ENCODE results near the gene MED27.

MED27 gene

DNA sequence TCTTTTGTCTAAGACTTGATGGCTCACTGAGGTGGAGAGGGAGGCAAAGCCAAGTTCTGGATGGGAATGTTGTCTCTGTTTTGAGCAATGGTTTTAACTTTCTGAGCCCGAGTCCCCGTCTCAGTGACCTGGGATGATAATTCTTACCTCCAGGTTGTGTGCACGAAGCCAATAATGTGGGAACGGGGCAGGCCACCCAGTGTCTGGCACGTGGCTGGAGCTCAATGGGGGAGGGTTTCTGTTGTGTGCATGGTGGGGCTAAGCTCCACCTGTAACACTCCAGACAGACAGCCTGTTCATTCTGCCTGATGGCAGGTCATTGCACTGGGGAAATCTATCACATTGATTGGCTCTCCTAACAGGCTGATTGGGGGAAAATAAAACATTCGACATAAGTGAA, 45.1 kb upstream of the MED27 start:
- Histone ChIP-seq H3K27me3 (peaks cover 100% of the 10 kb centered on the region), H3K4me3 (ENCODE audit: low read depth in 1 of 2, low read length in 1 of 2) (no peak overlapping the region)

GRCh38 chr9:132121021-132121420, 41.4 kb upstream of the MED27 start:
- no peak overlapping the region for H3K4me3 ChIP-seq (ENCODE audit: low read depth in 1 of 2, low read length in 1 of 2)
- no peaks in the 10 kb centered on the region for H3K36me3 ChIP-seq
- H3K9me3 ChIP-seq = no peaks in the 10 kb centered on the region
- H3K27me3 ChIP-seq = peaks cover 76% of the 10 kb centered on the region
- TF ChIP-seq, protein P1, sequence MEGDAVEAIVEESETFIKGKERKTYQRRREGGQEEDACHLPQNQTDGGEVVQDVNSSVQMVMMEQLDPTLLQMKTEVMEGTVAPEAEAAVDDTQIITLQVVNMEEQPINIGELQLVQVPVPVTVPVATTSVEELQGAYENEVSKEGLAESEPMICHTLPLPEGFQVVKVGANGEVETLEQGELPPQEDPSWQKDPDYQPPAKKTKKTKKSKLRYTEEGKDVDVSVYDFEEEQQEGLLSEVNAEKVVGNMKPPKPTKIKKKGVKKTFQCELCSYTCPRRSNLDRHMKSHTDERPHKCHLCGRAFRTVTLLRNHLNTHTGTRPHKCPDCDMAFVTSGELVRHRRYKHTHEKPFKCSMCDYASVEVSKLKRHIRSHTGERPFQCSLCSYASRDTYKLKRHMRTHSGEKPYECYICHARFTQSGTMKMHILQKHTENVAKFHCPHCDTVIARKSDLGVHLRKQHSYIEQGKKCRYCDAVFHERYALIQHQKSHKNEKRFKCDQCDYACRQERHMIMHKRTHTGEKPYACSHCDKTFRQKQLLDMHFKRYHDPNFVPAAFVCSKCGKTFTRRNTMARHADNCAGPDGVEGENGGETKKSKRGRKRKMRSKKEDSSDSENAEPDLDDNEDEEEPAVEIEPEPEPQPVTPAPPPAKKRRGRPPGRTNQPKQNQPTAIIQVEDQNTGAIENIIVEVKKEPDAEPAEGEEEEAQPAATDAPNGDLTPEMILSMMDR (IDR thresholded peaks at IDR 0.05) = no peak
- H3K4me1 ChIP-seq (ENCODE audit: control insufficient read depth in 1 of 2, insufficient read depth in 1 of 2, low read depth in 1 of 2, low read length in 1 of 2) = no peaks in the 10 kb centered on the region
- H3K27ac ChIP-seq = no peak overlapping the region

More for the DNA sequence above, 45.1 kb upstream of the MED27 start:
- TF ChIP-seq, protein P1 (IDR thresholded peaks at IDR 0.05) = no peak
- no peaks in the 10 kb centered on the region for H3K9me3 ChIP-seq
- no peaks in the 10 kb centered on the region for H3K36me3 ChIP-seq
- no peak overlapping the region for H3K27ac ChIP-seq
- no peaks in the 10 kb centered on the region for H3K4me1 ChIP-seq (ENCODE audit: control insufficient read depth in 1 of 2, insufficient read depth in 1 of 2, low read depth in 1 of 2, low read length in 1 of 2)

DNA sequence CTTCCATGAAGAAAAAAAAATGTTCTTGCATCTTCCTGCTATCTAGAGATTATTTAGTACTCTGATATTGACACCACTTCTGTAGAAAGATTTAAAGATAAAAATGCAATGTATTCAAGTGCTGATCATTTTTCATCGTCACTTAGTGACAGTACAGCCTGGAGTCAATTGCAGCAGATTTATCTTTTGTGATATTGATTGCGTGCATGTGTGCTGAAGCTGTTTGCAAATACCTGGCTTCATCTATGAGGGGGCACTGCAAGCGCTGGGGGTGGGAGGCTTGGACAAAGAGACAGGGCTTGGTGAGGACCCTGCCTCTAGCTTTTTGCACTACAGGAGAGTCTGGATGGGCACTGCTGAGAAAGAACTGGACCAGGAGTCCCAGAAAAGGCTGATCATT, 38.0 kb upstream of the MED27 start:
- TF ChIP-seq, protein P1 (IDR thresholded peaks at IDR 0.05) = no peak
- Histone ChIP-seq H3K9me3 (no peaks in the 10 kb centered on the region), H3K36me3 (no peaks in the 10 kb centered on the region), H3K4me3 (ENCODE audit: low read depth in 1 of 2, low read length in 1 of 2) (no peak overlapping the region), H3K4me1 (ENCODE audit: control insufficient read depth in 1 of 2, insufficient read depth in 1 of 2, low read depth in 1 of 2, low read length in 1 of 2) (no peaks in the 10 kb centered on the region), H3K27ac (no peak overlapping the region), H3K27me3 (peaks cover 71% of the 10 kb centered on the region)

DNA sequence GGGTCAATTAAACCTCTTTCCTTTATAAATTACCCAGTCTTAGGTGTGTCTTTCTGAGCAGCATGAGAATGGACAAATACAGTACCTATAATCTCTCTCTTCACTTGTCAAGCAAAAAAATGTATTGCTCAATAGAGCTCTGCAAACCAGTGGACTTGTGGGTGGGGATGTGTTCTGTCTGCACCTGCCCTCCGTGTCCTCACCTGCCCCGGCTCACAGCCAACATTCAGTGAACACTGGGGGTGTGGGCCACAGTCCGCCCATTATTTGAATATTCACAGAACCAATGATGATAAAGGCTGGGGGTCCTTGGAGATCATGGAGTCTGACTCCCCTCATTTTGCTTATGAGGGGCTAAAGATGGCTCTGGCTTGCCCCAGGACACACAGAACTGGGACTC, 36.9 kb upstream of the MED27 start:
- no peaks in the 10 kb centered on the region for H3K36me3 ChIP-seq
- H3K27ac ChIP-seq = no peak overlapping the region
- H3K27me3 ChIP-seq = peaks cover 71% of the 10 kb centered on the region
- no peaks in the 10 kb centered on the region for H3K9me3 ChIP-seq
- TF ChIP-seq, protein P1 (IDR thresholded peaks at IDR 0.05) = no peak
- H3K4me3 ChIP-seq (ENCODE audit: low read depth in 1 of 2, low read length in 1 of 2) = no peak overlapping the region
- no peaks in the 10 kb centered on the region for H3K4me1 ChIP-seq (ENCODE audit: control insufficient read depth in 1 of 2, insufficient read depth in 1 of 2, low read depth in 1 of 2, low read length in 1 of 2)

DNA sequence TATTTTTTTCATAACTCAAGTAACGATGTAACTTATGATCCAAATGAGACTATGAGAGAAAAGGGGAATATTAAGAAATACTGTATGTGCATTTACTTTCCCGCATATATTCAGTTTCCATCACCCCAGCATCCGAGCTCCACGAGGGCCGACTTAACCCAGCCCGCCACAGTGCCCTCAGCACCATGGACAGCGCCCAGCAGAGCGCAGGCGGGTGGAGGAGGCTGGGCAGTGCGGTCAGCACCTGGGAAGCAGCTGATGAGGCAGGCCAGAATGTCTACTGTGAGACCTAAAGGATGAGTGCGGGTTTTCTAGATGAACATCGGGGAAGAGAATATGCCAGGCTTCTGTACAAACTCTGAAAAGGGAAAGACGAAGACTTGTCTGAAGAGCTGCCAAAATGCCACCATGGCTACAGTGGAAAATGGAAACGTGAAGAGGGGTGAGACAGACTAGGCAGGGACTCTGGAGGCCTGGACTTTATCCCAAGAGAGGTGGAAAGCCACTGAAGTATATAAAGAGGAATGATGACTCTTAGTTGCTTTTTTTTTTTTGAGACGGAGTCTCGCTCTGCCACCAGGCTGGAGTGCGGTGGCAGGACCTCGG, 34.5 kb upstream of the MED27 start:
- Histone ChIP-seq H3K36me3 (no peaks in the 10 kb centered on the region), H3K27ac (no peak overlapping the region), H3K27me3 (peaks cover 56% of the 10 kb centered on the region), H3K4me1 (ENCODE audit: control insufficient read depth in 1 of 2, insufficient read depth in 1 of 2, low read depth in 1 of 2, low read length in 1 of 2) (no peaks in the 10 kb centered on the region), H3K9me3 (no peaks in the 10 kb centered on the region), H3K4me3 (ENCODE audit: low read depth in 1 of 2, low read length in 1 of 2) (no peak overlapping the region)
- TF ChIP-seq, protein P1 (IDR thresholded peaks at IDR 0.05) = no peak
